NCI-H1930 (cell line): ENCODE measurements around the gene FRY.
A peak's percentile ranks its signal among the peaks of the same experiment; 100 is the strongest.

ENCODE experiments used
- DNase-seq, 2 experiments: peaks; one replicate each; lab custom pipeline; 2025; lab: John Stamatoyannopoulos, UW

The FRY gene

GRCh38 chr13:32086366-32086765 lies 54.8 kb downstream of the FRY start:
- no peak for DNase-seq

GRCh38 chr13:32086791-32087441 lies 55.3 kb downstream of the FRY start:
- peak; percentile 61 to 79 for DNase-seq

- DNase-seq: peak in 1 of 2 experiments; percentile 53
These were observed 56.6 kb downstream of the FRY start for GRCh38 chr13:32087955-32088747.

- no peak for DNase-seq
These were observed 60.9 kb downstream of the FRY start for GRCh38 chr13:32092496-32092895.

- no peak for DNase-seq
These were observed 61.4 kb downstream of the FRY start for GRCh38 chr13:32093006-32093405.

GRCh38 chr13:32098272-32098671 lies 66.7 kb downstream of the FRY start:
- DNase-seq: no peak

GRCh38 chr13:32105653-32106313 lies 74.2 kb downstream of the FRY start:
- DNase-seq: no peak

- no peak for DNase-seq
These were observed 75.9 kb downstream of the FRY start for GRCh38 chr13:32107474-32107873.

- no peak for DNase-seq
These were observed 76.4 kb downstream of the FRY start for GRCh38 chr13:32107973-32108372.

GRCh38 chr13:32113532-32113931 lies 82.0 kb downstream of the FRY start:
- DNase-seq: no peak

GRCh38 chr13:32114284-32114950 lies 82.8 kb downstream of the FRY start:
- no peak for DNase-seq

- no peak for DNase-seq
These were observed 83.5 kb downstream of the FRY start for GRCh38 chr13:32115066-32115465.

GRCh38 chr13:32116210-32116609 lies 84.6 kb downstream of the FRY start:
- DNase-seq: no peak

- no peak for DNase-seq
These were observed 85.4 kb downstream of the FRY start for GRCh38 chr13:32117001-32117400.

GRCh38 chr13:32117701-32118100 lies 86.1 kb downstream of the FRY start:
- DNase-seq: no peak

GRCh38 chr13:32121316-32121715 lies 89.7 kb downstream of the FRY start:
- DNase-seq: no peak

GRCh38 chr13:32124743-32125142 lies 93.2 kb downstream of the FRY start:
- DNase-seq: no peak

- DNase-seq: no peak
These were observed 93.7 kb downstream of the FRY start for GRCh38 chr13:32125221-32125689.

GRCh38 chr13:32125751-32126150 lies 94.2 kb downstream of the FRY start:
- DNase-seq: no peak

GRCh38 chr13:32126278-32126677 lies 94.7 kb downstream of the FRY start:
- DNase-seq: no peak

GRCh38 chr13:32126756-32127155 lies 95.2 kb downstream of the FRY start:
- DNase-seq: no peak

GRCh38 chr13:32127691-32128090 lies 96.1 kb downstream of the FRY start:
- no peak for DNase-seq
